Activated CD4-positive, alpha-beta T cell treated with anti-CD3 and anti-CD28 coated beads for 1 hour (primary cell): ENCODE data around the gene CTNNA3.
"Not testable (repeated sequence)": the region's sequence is repeated elsewhere in the genome, so short reads cannot be mapped to it uniquely, and the experiment has no call there.

Experiments
- DNase-seq: peaks from one replicate; pipeline ENCODE4 v3.0.0-alpha.2; 2020

The CTNNA3 gene

GRCh38 chr10:67230680-67231500 is 465.1 kb downstream of the CTNNA3 start:
- not testable (repeated sequence) for DNase-seq

DNA sequence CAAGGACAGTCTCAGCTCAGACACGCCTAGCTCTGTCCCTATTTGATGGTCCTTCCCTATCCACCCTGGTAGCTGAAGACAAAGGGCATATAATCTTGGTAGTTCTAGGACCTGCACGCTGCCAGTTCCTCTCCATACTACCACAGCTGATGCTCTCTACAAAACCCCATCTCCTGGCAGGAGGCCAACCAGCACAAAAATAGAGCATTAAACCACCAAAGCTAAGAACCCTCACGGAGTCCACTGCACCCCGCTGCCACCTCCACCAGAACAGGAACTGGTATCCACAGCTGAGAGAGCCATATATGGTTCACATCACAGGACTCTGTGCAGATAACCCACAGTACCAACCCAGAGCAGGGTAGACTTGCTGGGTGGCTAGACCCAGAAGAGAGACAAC is 470.8 kb downstream of the CTNNA3 start:
- no peak for DNase-seq

DNA sequence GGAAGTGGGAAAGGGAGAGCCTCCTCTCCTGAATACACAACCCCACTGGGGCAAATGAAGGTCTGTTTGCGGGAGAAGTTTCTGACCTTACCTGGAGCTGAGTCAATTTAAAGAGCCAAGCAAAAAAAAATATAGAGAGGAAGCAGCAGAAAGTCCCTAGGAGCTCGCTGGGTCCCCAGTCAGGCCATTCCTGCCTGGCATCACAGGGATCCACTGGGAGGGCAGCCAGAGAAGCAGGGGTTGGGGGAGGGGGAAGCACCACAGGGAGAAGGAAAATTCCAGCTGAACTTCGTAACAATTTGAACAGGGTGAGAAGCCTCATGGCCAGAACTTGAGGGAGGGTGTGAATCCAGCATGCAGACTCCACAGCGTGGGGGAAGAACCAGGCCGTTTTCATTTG is 471.4 kb downstream of the CTNNA3 start:
- DNase-seq, result no peak

DNA sequence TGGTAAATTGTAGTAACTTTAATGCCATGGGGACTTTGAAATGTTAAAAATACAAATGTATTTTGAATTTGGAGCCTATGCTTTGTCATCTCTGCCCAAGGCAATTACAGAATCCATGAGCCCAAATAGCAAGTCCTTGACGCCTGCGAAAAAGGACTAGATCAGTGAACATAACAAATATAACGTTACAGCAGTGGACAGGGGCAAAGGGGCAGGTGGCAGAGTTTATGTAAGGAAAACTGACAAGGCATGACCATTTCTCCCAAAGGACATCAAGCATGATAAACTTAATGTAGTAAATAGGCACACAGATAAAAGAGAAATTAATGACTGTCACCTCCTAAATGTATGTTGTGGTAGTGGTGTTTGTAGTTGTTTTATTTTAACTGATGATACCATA is 473.1 kb downstream of the CTNNA3 start:
- no peak for DNase-seq

DNA sequence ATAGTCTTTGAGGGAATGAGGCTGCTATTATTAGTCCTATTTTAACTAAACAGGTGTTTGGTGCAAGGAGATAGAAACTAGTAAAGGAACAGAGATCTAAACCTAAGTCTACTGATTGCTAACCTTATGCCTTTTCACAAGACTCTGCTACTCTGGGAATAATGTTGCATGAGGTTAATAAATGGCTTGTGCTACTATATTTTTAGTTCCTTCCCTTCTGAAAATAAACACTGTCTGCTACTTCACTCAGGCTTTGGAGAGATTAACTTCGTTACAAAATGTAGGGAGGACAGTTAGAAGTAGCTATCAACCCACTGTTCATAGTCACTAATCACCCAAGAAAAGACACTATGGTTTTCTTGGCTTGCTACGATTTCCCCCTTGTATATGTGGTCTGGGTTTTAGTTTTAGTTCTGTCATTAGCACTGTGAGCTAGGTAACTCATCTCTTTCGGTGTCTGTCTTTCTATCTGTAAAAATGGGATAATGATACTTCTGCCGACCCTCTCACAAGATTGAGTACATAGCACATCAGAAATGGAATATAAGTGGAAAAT is 474.0 kb downstream of the CTNNA3 start:
- DNase-seq, result no peak

GRCh38 chr10:67211680-67212079 is 484.3 kb downstream of the CTNNA3 start:
- DNase-seq, result no peak

GRCh38 chr10:67207923-67208322 is 488.1 kb downstream of the CTNNA3 start:
- not testable (repeated sequence) for DNase-seq

GRCh38 chr10:67200913-67201564 is 495.0 kb downstream of the CTNNA3 start:
- no peak for DNase-seq

GRCh38 chr10:67175354-67175753 is 520.6 kb downstream of the CTNNA3 start:
- no peak for DNase-seq

GRCh38 chr10:67173787-67174186 is 522.2 kb downstream of the CTNNA3 start:
- no peak for DNase-seq

GRCh38 chr10:67171970-67172369 is 524.0 kb downstream of the CTNNA3 start:
- no peak for DNase-seq

- DNase-seq, result no peak
Observed at GRCh38 chr10:67156239-67156638, 539.8 kb downstream of the CTNNA3 start.

DNA sequence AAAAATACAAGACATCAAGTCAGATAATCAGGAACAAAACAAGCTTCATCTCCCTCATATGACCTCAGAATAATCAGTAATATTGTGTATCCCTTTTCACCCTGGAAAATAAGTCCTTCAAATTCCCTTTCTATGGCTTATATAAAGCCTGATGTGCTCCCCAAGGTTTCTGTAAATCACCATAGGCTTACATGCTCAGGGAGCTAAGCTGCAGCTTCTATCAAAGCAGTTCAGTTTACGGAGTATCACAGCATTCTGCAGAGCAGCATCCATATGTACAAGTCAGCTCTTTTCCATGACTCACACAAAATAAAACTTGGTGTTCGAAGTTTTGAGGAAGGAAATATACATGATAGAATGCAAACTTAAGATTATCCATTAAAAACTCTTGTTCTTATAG is 544.5 kb downstream of the CTNNA3 start:
- DNase-seq, result no peak

- DNase-seq, result no peak
Observed at GRCh38 chr10:67144530-67144929, 551.5 kb downstream of the CTNNA3 start.

- no peak for DNase-seq
Observed at GRCh38 chr10:67141300-67141699, 554.7 kb downstream of the CTNNA3 start.

DNA sequence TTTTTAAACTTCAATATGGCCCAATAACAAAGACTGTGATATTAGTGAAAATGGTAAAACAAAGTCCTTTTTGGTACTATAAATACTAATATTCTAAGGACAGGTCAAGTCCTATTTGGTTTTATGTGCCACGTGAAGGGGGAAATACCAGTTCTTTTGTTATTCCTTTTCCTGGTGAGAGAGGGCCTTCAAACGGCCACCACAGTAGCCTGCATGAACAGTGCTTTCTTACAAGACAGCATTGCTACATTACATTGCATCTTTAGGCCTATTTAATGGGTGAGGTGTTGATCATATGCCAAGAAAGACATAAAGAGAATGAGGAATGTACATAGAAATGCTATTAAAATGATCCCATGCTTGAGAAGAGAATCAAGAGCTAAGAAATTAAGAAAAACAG is 555.4 kb downstream of the CTNNA3 start:
- DNase-seq, result no peak

DNA sequence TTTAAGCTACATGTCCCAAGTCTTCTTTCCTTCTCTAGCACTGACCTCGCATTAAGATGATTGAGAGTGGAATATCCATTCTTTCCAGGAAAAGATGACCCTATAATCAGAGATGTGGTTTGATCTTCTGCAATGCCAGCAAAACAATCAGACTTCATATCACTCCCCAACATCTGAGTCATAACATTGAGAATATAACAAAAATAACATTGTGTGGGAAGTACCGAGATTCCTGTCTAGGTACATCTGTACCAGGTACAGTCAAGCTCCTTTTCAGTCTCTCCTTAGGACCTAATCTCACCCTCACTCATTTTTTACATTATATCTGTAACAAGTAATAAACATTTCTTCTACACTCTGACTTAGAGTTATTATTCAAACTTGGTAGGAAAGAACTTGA is 568.6 kb downstream of the CTNNA3 start:
- DNase-seq, result no peak

GRCh38 chr10:67119651-67120050 is 576.3 kb downstream of the CTNNA3 start:
- no peak for DNase-seq

DNA sequence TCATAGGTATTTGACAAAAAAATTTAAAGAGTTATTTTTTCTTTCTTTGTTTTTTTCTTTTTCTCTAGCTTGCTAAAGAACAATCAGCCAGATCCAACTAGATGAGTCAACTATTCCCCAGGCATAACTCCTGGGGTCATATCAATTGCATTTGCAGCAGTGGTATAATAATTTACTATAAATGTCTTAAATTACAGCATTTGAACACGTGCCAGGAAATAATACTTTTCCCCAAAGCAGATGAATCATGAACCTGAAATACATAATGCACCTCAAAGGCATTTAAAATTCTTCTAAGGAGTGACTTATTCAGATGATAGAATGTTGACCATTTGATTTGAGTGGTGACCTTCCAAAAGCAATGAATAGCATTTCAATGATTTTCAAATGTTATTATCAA is 580.0 kb downstream of the CTNNA3 start:
- no peak for DNase-seq

GRCh38 chr10:67114945-67115344 is 581.0 kb downstream of the CTNNA3 start:
- DNase-seq, result no peak

- DNase-seq, result no peak
Observed at GRCh38 chr10:67112765-67113164, 583.2 kb downstream of the CTNNA3 start.

DNA sequence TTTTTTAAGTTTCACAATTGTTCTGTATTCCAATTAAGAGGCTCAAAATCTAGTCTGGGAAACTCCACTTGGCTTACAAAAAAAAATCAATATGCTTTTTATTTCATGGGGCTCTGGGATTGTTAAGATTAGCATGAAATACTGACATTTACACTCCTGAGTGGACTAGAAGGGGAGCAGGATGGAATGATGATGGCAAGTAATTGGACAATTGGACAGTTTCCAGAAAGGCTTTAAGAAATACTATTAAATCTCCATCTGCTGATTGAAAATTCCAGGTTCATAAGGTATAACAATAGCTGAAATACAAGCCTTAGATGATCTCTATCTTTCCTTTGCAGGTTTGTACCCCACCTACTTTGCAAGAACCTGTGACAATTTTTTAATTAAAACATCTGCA is 585.7 kb downstream of the CTNNA3 start:
- no peak for DNase-seq

GRCh38 chr10:67107670-67108069 is 588.3 kb downstream of the CTNNA3 start:
- DNase-seq, result no peak

- no peak for DNase-seq
Observed at GRCh38 chr10:67100951-67101350, 595.0 kb downstream of the CTNNA3 start.
